HEK293T (cell line): ENCODE measurements around the gene SYNE3.

Experiments used
- CTCF ChIA-PET: fragments of 350-600 bp; formaldehyde crosslinking; extraction: SDS; loops from one replicate; lab custom pipeline; 2021; ENCODE audit warnings: antibody characterized with exemption, inconsistent platforms; lab: Yijun Ruan, JAX
- POLR2A ChIA-PET: fragments of 350-600 bp; formaldehyde crosslinking; extraction: SDS; loops from one replicate; lab custom pipeline; 2020; ENCODE audit warnings: antibody characterized with exemption, inconsistent platforms; lab: Yijun Ruan, JAX
- DNase-seq: peaks from one replicate; pipeline ENCODE4 v3.0.0; 2012; ENCODE audit warnings: mixed read lengths; ENCODE audit errors: extremely low spot score
- ARNT ChIP-seq: fragments of 450-650 bp; IDR thresholded peaks from 2 replicates; pipeline ENCODE4 v1.6.1; 2017; ENCODE audit warnings: mild to moderate bottlenecking
- BHLHE40 ChIP-seq: fragments of 450-650 bp; IDR thresholded peaks from 2 replicates; pipeline ENCODE4 v1.6.1; 2016; ENCODE audit warnings: mild to moderate bottlenecking, moderate library complexity, borderline replicate concordance
- CTBP1 ChIP-seq: fragments of 450-650 bp; IDR thresholded peaks from 2 replicates; pipeline ENCODE4 v1.6.1; 2016; ENCODE audit warnings: borderline replicate concordance
- ELF4 ChIP-seq: fragments of 450-650 bp; IDR thresholded peaks from 2 replicates; pipeline ENCODE4 v1.6.1; 2017; ENCODE audit warnings: antibody characterized with exemption
- FOXA1 ChIP-seq: fragments of 450-650 bp; IDR thresholded peaks from 2 replicates; pipeline ENCODE4 v1.6.1; 2016; ENCODE audit warnings: mild to moderate bottlenecking
- FOXK2 ChIP-seq: fragments of 450-650 bp; IDR thresholded peaks from 2 replicates; pipeline ENCODE4 v1.6.1; 2016; ENCODE audit warnings: mild to moderate bottlenecking
- FOXM1 ChIP-seq: fragments of 450-650 bp; IDR thresholded peaks from 2 replicates; pipeline ENCODE4 v1.6.1; 2017; ENCODE audit warnings: mild to moderate bottlenecking, borderline replicate concordance
- HDGF ChIP-seq: fragments of 450-650 bp; IDR thresholded peaks from 2 replicates; pipeline ENCODE4 v1.6.1; 2017; ENCODE audit warnings: antibody characterized with exemption, borderline replicate concordance
- L3MBTL2 ChIP-seq: fragments of 450-650 bp; conservative IDR thresholded peaks from 2 replicates; pipeline ENCODE4 v1.6.1; 2016; ENCODE audit warnings: mild to moderate bottlenecking
- LEF1 ChIP-seq: fragments of 450-650 bp; IDR thresholded peaks from 2 replicates; pipeline ENCODE4 v1.6.1; 2017; ENCODE audit warnings: mild to moderate bottlenecking, borderline replicate concordance
- NFRKB ChIP-seq: fragments of 450-650 bp; IDR thresholded peaks from 2 replicates; pipeline ENCODE4 v1.6.1; 2016; ENCODE audit warnings: mild to moderate bottlenecking, moderate library complexity
- PKNOX1 ChIP-seq: fragments of 450-650 bp; IDR thresholded peaks from 2 replicates; pipeline ENCODE4 v1.6.1; 2016
- SP1 ChIP-seq: fragments of 450-650 bp; IDR thresholded peaks from 2 replicates; pipeline ENCODE4 v1.6.1; 2017
- SUZ12 ChIP-seq: fragments of 450-650 bp; IDR thresholded peaks from 2 replicates; pipeline ENCODE4 v1.6.1; 2016; ENCODE audit warnings: mild to moderate bottlenecking
- TARDBP ChIP-seq: fragments of 450-650 bp; IDR thresholded peaks from 2 replicates; pipeline ENCODE4 v1.6.1; 2016
- ZNF384 ChIP-seq: fragments of 450-650 bp; IDR thresholded peaks from 2 replicates; pipeline ENCODE4 v1.6.1; 2016

Gene SYNE3

GRCh38 chr14:95526483-95527386 lies 10.3 kb upstream of the SYNE3 start:
- DNase-seq, result no peak
- CTCF ChIA-PET, result interaction anchor here (0.6 to 2.5 kb wide), 14 partner anchors 9 to 764 kb away, joined by 3 to 18 read pairs (median 4); no protein-coding TSS in a partner anchor
- POLR2A ChIA-PET, result interaction anchor here (0.8 kb wide), 1 partner anchor 8 kb away, joined by 3 read pairs; the partner anchor contains the start of gene GLRX5
- TF ChIP-seq CTBP1, result no peak
- TF ChIP-seq FOXK2, result no peak
- TF ChIP-seq PKNOX1, result no peak
- TF ChIP-seq SP1, result no peak
- TF ChIP-seq HDGF, result no peak
- TF ChIP-seq ELF4, result no peak
- no peak for TF ChIP-seq BHLHE40
- no peak for TF ChIP-seq LEF1
- TF ChIP-seq FOXM1, result no peak
- no peak for TF ChIP-seq NFRKB
- no peak for TF ChIP-seq SUZ12
- TF ChIP-seq L3MBTL2, result no peak
- no peak for TF ChIP-seq ZNF384
- TF ChIP-seq FOXA1, result no peak
- no peak for TF ChIP-seq TARDBP
- TF ChIP-seq ARNT, result no peak

GRCh38 chr14:95525999-95526398 lies 9.5 kb upstream of the SYNE3 start:
- ChIA-PET POLR2A (interaction anchor here (0.8 kb wide), 1 partner anchor 8 kb away, joined by 3 read pairs; the partner anchor contains the start of gene GLRX5), CTCF (interaction anchor here (0.6 to 2.5 kb wide), 5 partner anchors 8 to 763 kb away, joined by 4 to 18 read pairs (median 5); no protein-coding TSS in a partner anchor)
- no peak for DNase-seq
- TF ChIP-seq NFRKB (no peak), TARDBP (no peak), SP1 (no peak), L3MBTL2 (no peak), FOXK2 (no peak), FOXM1 (no peak), FOXA1 (no peak), PKNOX1 (no peak), ELF4 (no peak), HDGF (no peak), CTBP1 (no peak), SUZ12 (no peak), BHLHE40 (no peak), ARNT (no peak), LEF1 (no peak), ZNF384 (no peak)

- no peak for TF ChIP-seq SP1
- no peak for TF ChIP-seq SUZ12
- TF ChIP-seq ARNT, result no peak
- TF ChIP-seq BHLHE40, result no peak
- TF ChIP-seq FOXM1, result no peak
- TF ChIP-seq HDGF, result no peak
- TF ChIP-seq L3MBTL2, result no peak
- no peak for TF ChIP-seq ZNF384
- no peak for TF ChIP-seq LEF1
- TF ChIP-seq FOXA1, result no peak
- no peak for TF ChIP-seq PKNOX1
- TF ChIP-seq ELF4, result no peak
Measured at GRCh38 chr14:95524706-95525512, 8.5 kb upstream of the SYNE3 start.

GRCh38 chr14:95523815-95524448 lies 7.5 kb upstream of the SYNE3 start:
- no peak for DNase-seq
- TF ChIP-seq SP1, result no peak
- TF ChIP-seq NFRKB, result no peak
- no peak for TF ChIP-seq TARDBP
- no peak for TF ChIP-seq BHLHE40
- TF ChIP-seq L3MBTL2, result no peak
- no peak for TF ChIP-seq FOXK2
- TF ChIP-seq ARNT, result no peak
- no peak for TF ChIP-seq FOXM1
- TF ChIP-seq FOXA1, result no peak
- no peak for TF ChIP-seq SUZ12
- TF ChIP-seq ZNF384, result no peak
- no peak for TF ChIP-seq HDGF
- no peak for TF ChIP-seq ELF4
- TF ChIP-seq PKNOX1, result no peak
- no peak for TF ChIP-seq LEF1
- no peak for TF ChIP-seq CTBP1
- CTCF ChIA-PET, result interaction anchor here (0.6 to 1.6 kb wide), 4 partner anchors 14 to 82 kb away, joined by 3 to 6 read pairs (median 4); no protein-coding TSS in a partner anchor
- POLR2A ChIA-PET, result interaction anchor here (1.0 to 2.8 kb wide), 2 partner anchors 8 to 10 kb away, joined by 3 to 14 read pairs; partner anchors contain the start of gene GLRX5

More at GRCh38 chr14:95524706-95525512, 8.5 kb upstream of the SYNE3 start:
- no peak for DNase-seq
- ChIA-PET POLR2A (interaction anchor here (2.8 kb wide), 1 partner anchor 9 kb away, joined by 14 read pairs; the partner anchor contains the start of gene GLRX5), CTCF (interaction anchor here (0.6 to 1.4 kb wide), 2 partner anchors 15 to 72 kb away, joined by 3 to 4 read pairs; no protein-coding TSS in a partner anchor)
